SKM-1 (cell line): ENCODE results near the gene NELFE.
"Not testable (repeated sequence)": the region's sequence is repeated elsewhere in the genome, so short reads cannot be mapped to it uniquely, and the experiment has no call there.

Experiments
- DNase-seq: peaks from one replicate; lab custom pipeline; 2025; ENCODE audit not compliant: unreplicated experiment; lab: John Stamatoyannopoulos, UW

NELFE gene

DNA sequence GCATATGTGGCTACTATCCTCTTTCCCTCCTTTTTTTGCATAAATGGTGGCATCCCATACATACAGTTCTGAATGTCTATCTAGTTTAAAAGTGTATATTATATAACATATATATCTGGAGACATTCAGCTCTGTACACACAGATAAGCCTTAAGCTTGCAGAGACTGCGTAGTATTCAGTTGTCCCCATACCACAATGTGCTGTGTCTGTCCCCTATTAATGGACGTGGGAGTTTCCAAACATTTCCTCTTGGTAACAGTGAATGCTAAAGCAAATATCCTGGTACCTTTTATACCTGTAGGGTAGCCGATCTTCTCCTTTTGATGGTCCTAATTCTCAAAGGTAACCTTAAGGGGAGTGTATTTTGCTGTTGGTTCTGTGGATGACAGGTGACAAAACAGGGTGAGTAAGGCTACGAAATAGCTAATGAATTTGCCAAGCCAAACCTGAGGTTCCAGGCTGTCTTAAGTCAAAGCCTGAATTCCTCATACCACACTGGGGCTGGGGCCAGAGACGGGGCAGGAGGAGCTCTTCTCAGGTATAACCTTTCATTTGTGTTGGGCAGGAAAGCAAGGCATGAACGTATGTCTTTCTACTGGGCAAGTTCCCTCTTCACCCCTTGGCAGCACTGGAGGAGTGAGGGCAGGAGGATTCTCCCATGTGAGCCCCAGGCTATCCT, 39.0 kb downstream of the NELFE start:
- no peak for DNase-seq

DNA sequence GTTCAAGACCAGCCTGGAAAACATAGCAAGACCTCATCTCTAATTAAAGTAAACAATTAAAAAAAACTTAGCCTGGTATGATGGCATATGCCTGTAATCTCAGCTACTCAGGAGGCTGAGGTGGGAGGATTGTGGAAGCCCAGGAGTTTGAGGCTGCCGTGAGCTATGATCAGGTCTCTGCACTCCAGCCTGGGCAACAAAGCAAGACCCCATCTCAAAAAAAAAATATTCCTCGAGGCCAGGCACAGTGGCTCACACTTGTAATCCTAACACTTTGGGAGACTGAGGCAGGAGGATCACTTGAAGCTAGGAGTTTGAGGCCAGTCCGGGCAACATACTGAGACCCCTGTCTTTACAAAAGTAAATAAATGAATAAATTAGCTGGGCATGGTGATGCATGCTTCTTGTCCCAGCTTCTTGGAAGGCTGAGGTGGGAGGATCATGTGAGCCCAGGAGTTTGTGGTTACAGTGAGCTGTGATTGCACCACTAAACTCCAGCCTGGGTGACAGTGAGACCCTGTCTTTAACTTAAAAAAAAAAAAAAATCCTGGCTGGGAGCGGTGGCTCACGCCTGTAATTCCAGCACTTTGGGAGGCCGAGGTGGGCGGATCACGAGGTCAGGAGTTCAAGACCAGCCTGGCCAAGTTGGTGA, 40.6 kb downstream of the NELFE start:
- no peak for DNase-seq

DNA sequence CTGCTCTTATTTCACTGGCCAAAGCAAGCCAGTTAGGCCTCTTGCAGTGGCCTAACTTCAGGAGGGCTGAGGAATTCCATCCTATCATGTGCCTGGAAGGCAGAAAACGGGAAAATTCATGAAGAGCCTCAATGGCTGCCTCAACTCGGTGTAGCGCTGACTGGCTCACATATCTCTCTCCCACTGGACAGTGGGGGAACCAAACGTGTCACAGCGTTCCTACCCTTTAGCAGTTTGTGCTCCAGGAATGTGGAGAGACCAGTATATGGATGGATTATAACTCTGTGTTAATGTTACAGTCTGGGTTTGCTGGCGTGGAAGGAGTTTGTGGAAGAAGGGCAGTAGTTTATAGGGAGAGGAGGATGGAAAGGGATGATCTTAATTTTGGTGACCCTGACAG, 43.0 kb downstream of the NELFE start:
- DNase-seq, result no peak

DNA sequence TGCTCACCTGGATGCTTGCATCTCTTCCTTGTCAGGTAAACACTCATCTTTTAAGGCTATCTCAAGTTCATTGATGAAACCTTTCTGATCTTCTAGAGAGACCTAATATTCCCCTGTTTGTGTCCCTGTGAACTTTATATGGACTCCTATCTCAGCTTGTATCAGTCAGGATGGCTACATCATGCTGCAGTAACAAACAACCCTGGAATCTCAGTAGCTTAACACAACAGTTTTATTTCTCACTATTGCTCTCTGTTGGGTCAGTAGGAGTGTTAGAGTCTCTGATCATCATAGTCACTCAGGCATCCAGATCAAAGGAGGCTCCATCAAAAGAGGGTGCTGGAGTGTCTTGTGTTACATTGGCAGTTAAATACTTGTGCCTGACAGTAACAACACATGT, 43.4 kb downstream of the NELFE start:
- no peak for DNase-seq

DNA sequence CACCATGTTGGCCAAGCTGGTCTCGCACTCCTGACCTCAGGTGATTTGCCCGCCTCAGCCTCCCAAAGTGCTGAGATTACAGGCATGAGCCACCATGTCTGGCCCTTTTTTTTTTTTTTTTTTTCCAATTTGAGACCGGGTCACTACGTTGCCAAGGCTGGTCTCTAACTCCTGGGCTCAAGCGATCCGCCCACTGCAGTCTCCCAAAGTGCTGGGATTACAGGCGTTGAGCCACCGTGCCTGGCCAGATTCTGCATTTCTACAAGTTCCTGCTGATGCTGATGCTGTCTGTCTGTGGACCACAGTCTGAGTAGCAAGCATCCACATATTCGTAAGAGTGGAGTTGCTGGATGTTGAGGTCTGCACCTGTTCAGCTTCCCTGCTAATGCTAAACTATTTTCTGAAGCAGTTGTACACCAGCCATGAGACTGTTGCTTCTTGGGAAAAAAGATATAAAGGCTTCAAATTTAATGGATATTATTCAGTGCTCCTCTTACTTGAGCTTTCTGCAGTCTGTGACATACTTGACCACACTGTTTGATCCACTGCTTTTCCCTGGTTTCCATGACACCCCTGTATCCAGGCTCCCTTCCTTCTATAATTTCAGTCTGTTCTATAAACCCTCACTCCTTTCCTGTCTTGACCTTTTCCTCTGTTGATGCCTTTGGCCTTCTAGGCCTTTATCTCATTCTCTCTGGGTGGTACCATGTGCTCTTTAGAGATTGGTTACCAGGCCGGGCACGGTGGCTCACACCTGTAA, 46.8 kb downstream of the NELFE start:
- DNase-seq, result no peak

DNA sequence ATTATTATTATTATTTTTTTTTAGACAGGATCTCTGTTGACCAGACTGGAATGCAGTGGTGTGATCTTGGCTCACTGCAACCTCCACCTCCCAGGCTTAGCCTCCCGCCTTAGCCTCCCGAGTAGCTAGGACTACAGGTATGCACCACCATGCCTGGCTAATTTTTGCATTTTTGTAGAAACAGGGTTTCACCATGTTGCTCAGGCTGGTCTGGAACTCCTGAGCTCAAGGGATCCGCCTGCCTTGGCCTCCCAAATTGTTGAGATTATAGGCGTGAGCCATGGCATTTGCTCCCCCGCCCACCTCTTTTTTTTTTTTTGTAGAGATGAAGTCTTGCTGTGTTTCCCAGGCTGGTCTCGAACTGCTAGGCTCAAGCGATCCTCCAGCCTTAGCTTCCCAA, 49.5 kb downstream of the NELFE start:
- DNase-seq, result not testable (repeated sequence)

DNA sequence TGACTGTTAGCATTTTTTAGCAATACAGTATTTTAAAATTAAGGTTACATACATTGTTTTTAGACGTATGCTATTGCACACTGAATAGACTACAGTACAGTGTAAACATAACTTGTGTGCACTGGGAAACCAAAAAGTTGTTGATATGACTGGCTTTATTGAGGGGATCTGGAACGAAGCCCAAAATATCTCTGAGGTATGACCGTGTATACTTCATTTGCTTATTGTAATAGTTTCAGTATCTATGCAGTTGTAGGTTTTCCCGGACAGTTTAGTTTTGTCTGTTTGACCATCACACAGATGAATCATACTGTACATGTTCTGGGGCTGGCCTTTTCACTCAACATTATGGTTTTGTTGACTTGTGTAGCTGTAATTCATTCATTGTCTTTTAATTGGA, 50.0 kb downstream of the NELFE start:
- no peak for DNase-seq

DNA sequence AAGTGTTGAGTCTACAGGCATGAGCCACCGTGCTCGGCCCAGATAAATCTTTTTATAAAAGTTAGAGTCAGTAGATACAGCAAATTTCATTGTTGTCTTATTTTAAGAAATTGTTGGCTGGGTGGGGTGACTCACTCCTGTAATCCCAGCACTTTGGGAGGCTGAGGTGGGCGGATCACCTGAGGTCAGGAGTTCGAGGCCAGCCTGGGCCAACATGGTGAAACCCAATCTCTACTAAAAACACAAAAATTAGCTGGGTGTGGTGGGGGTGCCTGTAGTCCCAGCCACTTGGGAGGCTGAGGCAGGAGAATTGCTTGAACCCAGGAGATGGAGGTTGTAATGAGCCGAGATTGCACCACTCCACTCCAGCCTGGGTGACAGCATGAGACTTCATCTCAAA, 50.5 kb downstream of the NELFE start:
- DNase-seq, result not testable (repeated sequence)

DNA sequence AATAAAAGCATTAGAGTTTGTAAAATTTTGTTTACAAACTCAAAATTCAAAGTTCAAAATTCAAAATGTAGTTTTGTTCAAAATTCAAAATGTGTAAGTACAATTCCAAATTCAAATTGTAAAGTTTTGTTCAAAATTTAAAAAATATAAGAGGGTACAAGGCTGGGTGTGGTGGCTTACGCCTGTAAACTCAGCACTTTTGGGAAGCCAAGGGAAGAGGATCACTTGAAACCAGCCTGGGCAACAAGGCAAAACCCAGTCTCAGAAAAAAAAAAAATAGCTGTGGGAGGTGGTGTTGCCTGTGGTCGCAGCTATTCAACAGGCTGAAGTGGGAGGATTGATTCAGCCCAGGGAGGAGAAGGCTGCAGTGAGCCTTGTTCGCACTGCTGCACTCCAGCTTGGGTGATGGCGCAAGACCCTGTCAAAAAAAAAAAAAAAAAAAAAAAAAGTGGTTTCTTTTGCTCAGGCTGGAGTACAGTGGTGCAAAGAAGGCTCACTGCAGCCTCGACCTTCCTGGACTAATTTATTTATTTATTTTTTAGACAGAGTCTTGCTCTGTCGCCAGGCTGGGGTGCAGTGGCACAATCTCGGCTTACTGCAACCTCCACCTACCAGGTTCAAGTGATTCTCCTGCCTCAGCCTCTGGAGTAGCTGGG, 51.5 kb downstream of the NELFE start:
- DNase-seq, result peak; percentile 71

DNA sequence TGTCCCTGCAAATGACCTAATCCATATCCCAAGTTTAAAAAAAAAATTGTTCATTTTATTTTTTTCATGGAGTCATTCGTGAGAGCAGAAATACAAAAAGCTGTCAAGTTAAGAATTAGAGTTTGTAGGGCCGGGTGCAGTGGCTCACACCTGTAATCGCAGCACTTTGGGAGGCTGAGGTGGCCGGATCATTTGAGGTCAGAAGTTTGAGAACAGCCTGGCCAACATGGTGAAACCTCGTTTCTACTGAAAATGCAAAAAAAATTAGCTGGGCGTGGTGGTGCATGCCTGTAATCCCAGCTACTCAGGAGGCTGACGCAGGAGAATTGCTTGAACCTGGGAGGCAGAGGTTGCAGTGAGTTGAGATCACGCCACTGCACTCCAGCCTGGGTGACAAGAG, 52.0 kb downstream of the NELFE start:
- DNase-seq, result not testable (repeated sequence)

DNA sequence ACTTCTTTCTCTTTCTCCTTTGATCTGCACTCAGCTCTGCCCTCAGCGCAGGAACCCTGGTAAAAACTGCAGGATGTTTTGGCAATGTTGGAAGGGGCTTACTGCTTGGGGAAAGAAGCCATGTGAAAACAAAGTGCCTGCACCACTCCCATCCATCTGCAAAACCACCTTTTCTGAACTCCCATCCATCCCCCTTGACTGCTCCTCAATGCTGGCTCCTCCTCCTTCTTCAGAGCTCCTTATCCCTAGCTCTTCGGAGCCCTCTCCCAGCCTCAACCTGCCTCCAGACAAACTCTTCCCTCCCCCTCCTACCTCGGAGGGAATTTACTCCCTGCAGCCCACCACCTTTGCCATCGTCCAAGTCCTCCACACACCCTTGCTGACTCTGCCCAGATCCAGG, 52.6 kb downstream of the NELFE start:
- no peak for DNase-seq

DNA sequence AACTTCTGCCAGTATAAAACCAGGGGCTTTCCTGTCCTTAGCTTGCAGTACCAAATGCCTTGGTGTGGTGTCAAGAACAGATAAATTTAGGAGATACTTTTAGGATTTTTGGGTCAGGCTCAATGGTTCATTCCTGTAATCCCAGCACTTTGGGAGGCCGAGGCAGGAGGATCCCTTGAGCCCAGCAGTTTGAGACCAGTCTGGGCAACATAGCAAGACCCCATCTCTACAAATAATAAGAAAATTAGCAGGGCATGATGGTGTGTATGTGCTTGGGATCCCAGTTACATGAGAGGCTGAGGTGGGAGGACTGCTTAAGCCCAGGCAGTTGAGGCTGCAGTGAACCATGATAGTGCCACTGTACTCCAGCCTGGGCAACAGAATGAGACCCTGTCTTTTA, 53.7 kb downstream of the NELFE start:
- DNase-seq, result no peak

DNA sequence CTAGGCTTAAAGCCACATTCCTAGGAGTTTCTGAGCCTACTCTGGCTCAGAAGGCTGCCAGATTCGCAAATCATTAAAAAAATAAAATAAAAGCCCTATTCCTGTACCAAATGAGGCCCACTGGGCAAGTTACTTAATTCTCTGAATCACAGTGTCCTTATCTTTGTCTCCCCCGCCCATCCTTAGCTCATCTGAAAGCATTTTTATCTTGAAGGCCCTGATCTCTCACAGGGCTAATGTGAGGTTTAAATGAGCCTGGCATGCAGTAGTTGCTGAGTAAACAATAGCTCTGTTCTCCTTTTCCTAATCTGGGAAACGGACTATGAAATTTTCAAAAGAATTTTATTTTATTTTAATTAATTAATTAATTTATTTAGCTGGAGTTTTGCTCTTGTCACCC, 54.8 kb downstream of the NELFE start:
- no peak for DNase-seq
